HG02642 (cell line): ENCODE measurements around the gene KMT5B.
A peak's percentile ranks its signal among the peaks of the same experiment; 100 is the strongest.

Source experiments
- ATAC-seq: cut with Tn5 transposase; IDR thresholded peaks from one replicate; pipeline ENCODE4 v1.9.1; 2021; ENCODE audit warnings: mild to moderate bottlenecking; ENCODE audit not compliant: unreplicated experiment, poor library complexity

Gene KMT5B

GRCh38 chr11:68122936-68123539 is 90.1 kb downstream of the KMT5B start:
- no peak for ATAC-seq

- peak; percentile 89 for ATAC-seq
Measured at GRCh38 chr11:68121067-68121899, 91.8 kb downstream of the KMT5B start, which contains the start of gene CHKA. Gene CHKA (minus strand): TSS chr11:68121388. CDS start chr11:68121177, 211 bp downstream.

GRCh38 chr11:68120273-68121066 is 92.6 kb downstream of the KMT5B start:
- ATAC-seq = peak; percentile 23

GRCh38 chr11:68118706-68119448 is 94.2 kb downstream of the KMT5B start:
- ATAC-seq = no peak

GRCh38 chr11:68117853-68118470 is 95.1 kb downstream of the KMT5B start:
- ATAC-seq = no peak

GRCh38 chr11:68116974-68117373 is 96.1 kb downstream of the KMT5B start:
- ATAC-seq = no peak

GRCh38 chr11:68116126-68116525 is 97.0 kb downstream of the KMT5B start:
- ATAC-seq = no peak

- ATAC-seq = no peak
Measured at GRCh38 chr11:68115285-68115684, 97.8 kb downstream of the KMT5B start.

- ATAC-seq = no peak
Measured at GRCh38 chr11:68113986-68114385, 99.1 kb downstream of the KMT5B start.

GRCh38 chr11:68107689-68108088 is 105.4 kb downstream of the KMT5B start:
- ATAC-seq = no peak

GRCh38 chr11:68106165-68106940 is 106.7 kb downstream of the KMT5B start:
- ATAC-seq = no peak
